Fibroblast of skin of scalp (primary cell): Measurements from ENCODE around the gene CMIP.

Experiments used
- DNase-seq: peaks from one replicate; pipeline ENCODE4 v3.0.0-alpha.2; 2013

Gene CMIP

GRCh38 chr16:81447383-81448101, 2.9 kb downstream of the CMIP start:
- DNase-seq = no peak

GRCh38 chr16:81448154-81449131, 3.8 kb downstream of the CMIP start:
- no peak for DNase-seq

GRCh38 chr16:81449241-81449640, 4.6 kb downstream of the CMIP start:
- DNase-seq = no peak

GRCh38 chr16:81449899-81450608, 5.4 kb downstream of the CMIP start:
- DNase-seq = no peak

- DNase-seq = no peak
These were observed 6.3 kb downstream of the CMIP start for GRCh38 chr16:81450783-81451491.

- DNase-seq = no peak
These were observed 7.4 kb downstream of the CMIP start for GRCh38 chr16:81451753-81452680.

- DNase-seq = no peak
These were observed 8.6 kb downstream of the CMIP start for GRCh38 chr16:81453091-81453728.

GRCh38 chr16:81454044-81454443, 9.4 kb downstream of the CMIP start:
- no peak for DNase-seq

GRCh38 chr16:81455006-81455405, 10.4 kb downstream of the CMIP start:
- no peak for DNase-seq

GRCh38 chr16:81455720-81456494, 11.3 kb downstream of the CMIP start:
- DNase-seq = no peak

GRCh38 chr16:81456523-81457325, 12.1 kb downstream of the CMIP start:
- no peak for DNase-seq

GRCh38 chr16:81457326-81458133, 12.9 kb downstream of the CMIP start:
- DNase-seq = peak; percentile 85

- DNase-seq = no peak
These were observed 13.6 kb downstream of the CMIP start for GRCh38 chr16:81458149-81458669.

GRCh38 chr16:81458827-81459598, 14.4 kb downstream of the CMIP start:
- DNase-seq = no peak

- no peak for DNase-seq
These were observed 15.5 kb downstream of the CMIP start for GRCh38 chr16:81460075-81460474.

- no peak for DNase-seq
These were observed 16.6 kb downstream of the CMIP start for GRCh38 chr16:81461243-81461642.

GRCh38 chr16:81461766-81462165, 17.2 kb downstream of the CMIP start:
- DNase-seq = no peak
